ENCODE results near the gene CAMTA1.

The CAMTA1 gene

DNA sequence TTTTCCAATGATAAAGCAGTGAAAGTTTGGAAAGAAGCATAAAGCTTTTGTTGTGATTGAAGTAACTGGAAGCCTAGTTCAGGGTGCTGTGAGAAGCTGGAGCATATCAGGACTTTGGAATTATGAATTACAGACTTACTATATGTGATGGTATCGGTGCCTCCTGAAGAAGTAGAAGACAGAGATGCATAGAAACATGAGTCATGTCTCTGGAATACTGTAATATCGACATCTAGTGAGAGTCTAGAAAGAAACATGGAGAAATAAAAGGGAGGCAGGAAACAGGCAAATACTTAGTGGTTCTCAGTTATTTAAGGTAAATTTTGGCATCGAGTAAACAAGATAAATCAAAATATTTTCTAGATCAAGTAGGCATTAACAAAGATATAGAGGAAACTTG lies 103.0 kb downstream of the CAMTA1 start:
- peak; percentile 71 for ATAC-seq
- TF ChIP-seq, protein P1, sequence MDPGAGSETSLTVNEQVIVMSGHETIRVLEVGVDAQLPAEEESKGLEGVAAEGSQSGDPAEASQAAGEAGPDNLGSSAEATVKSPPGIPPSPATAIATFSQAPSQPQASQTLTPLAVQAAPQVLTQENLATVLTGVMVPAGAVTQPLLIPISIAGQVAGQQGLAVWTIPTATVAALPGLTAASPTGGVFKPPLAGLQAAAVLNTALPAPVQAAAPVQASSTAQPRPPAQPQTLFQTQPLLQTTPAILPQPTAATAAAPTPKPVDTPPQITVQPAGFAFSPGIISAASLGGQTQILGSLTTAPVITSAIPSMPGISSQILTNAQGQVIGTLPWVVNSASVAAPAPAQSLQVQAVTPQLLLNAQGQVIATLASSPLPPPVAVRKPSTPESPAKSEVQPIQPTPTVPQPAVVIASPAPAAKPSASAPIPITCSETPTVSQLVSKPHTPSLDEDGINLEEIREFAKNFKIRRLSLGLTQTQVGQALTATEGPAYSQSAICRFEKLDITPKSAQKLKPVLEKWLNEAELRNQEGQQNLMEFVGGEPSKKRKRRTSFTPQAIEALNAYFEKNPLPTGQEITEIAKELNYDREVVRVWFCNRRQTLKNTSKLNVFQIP (CRISPR knock-in tag; IDR thresholded peaks at IDR 0.05; ENCODE audit: borderline replicate concordance, low read depth), result no peak
- TF ChIP-seq TOX (CRISPR knock-in tag; IDR thresholded peaks at IDR 0.05; ENCODE audit: borderline replicate concordance) (no peak), ZNF8 (CRISPR knock-in tag; IDR thresholded peaks at IDR 0.05) (no peak), ZFP3 (CRISPR knock-in tag; IDR thresholded peaks at IDR 0.05) (no peak), RARB (CRISPR knock-in tag; IDR thresholded peaks at IDR 0.05) (no peak), OSR1 (CRISPR knock-in tag; IDR thresholded peaks at IDR 0.05) (no peak), ZC3H10 (CRISPR knock-in tag; IDR thresholded peaks at IDR 0.05) (no peak), ZNF70 (CRISPR knock-in tag; IDR thresholded peaks at IDR 0.05) (no peak), SNAI2 (CRISPR knock-in tag; IDR thresholded peaks at IDR 0.05) (no peak), ARNTL (CRISPR knock-in tag; IDR thresholded peaks at IDR 0.05; ENCODE audit: borderline replicate concordance, low read depth) (no peak), ESRRG (CRISPR knock-in tag; IDR thresholded peaks at IDR 0.05) (no peak), ISL1 (CRISPR knock-in tag; IDR thresholded peaks at IDR 0.05) (no peak), BACH2 (CRISPR knock-in tag; IDR thresholded peaks at IDR 0.05; ENCODE audit: borderline replicate concordance) (no peak), TCF4 (CRISPR knock-in tag; IDR thresholded peaks at IDR 0.05; ENCODE audit: borderline replicate concordance) (no peak), GLIS3 (CRISPR knock-in tag; IDR thresholded peaks at IDR 0.05) (no peak)
- TF ChIP-seq, protein P2, sequence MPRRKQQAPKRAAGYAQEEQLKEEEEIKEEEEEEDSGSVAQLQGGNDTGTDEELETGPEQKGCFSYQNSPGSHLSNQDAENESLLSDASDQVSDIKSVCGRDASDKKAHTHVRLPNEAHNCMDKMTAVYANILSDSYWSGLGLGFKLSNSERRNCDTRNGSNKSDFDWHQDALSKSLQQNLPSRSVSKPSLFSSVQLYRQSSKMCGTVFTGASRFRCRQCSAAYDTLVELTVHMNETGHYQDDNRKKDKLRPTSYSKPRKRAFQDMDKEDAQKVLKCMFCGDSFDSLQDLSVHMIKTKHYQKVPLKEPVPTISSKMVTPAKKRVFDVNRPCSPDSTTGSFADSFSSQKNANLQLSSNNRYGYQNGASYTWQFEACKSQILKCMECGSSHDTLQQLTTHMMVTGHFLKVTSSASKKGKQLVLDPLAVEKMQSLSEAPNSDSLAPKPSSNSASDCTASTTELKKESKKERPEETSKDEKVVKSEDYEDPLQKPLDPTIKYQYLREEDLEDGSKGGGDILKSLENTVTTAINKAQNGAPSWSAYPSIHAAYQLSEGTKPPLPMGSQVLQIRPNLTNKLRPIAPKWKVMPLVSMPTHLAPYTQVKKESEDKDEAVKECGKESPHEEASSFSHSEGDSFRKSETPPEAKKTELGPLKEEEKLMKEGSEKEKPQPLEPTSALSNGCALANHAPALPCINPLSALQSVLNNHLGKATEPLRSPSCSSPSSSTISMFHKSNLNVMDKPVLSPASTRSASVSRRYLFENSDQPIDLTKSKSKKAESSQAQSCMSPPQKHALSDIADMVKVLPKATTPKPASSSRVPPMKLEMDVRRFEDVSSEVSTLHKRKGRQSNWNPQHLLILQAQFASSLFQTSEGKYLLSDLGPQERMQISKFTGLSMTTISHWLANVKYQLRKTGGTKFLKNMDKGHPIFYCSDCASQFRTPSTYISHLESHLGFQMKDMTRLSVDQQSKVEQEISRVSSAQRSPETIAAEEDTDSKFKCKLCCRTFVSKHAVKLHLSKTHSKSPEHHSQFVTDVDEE (CRISPR knock-in tag; IDR thresholded peaks at IDR 0.05), result no peak
- TF ChIP-seq, protein P3, sequence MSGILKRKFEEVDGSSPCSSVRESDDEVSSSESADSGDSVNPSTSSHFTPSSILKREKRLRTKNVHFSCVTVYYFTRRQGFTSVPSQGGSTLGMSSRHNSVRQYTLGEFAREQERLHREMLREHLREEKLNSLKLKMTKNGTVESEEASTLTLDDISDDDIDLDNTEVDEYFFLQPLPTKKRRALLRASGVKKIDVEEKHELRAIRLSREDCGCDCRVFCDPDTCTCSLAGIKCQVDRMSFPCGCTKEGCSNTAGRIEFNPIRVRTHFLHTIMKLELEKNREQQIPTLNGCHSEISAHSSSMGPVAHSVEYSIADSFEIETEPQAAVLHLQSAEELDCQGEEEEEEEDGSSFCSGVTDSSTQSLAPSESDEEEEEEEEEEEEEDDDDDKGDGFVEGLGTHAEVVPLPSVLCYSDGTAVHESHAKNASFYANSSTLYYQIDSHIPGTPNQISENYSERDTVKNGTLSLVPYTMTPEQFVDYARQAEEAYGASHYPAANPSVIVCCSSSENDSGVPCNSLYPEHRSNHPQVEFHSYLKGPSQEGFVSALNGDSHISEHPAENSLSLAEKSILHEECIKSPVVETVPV (CRISPR knock-in tag; IDR thresholded peaks at IDR 0.05), result no peak

DNA sequence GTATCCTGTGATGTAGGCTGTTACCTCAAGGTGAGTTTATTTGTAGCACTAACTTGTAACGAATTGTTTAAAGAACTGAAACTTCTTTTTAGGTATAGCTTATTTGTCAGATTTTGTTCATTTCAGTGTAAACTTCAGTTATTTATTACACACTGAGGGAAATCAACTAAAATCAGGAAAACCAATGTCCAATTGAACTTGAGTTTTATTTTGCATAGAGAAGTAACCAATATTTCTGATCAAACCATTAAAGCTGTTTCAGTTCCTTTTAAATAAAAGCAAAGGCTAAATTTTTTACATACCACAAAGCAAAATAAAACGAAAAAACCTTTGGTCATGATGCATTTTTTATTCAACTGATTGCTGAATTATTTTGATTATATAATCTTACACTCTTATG lies 103.6 kb downstream of the CAMTA1 start:
- ATAC-seq, result no peak
- TF ChIP-seq ZNF70 (CRISPR knock-in tag; IDR thresholded peaks at IDR 0.05) (no peak), ZNF565 (CRISPR knock-in tag; conservative IDR thresholded peaks at IDR 0.05; ENCODE audit: low read depth) (no peak), SNAI2 (CRISPR knock-in tag; IDR thresholded peaks at IDR 0.05) (no peak), GLIS3 (CRISPR knock-in tag; IDR thresholded peaks at IDR 0.05) (no peak), BACH2 (CRISPR knock-in tag; IDR thresholded peaks at IDR 0.05; ENCODE audit: borderline replicate concordance) (no peak), TOX (CRISPR knock-in tag; IDR thresholded peaks at IDR 0.05; ENCODE audit: borderline replicate concordance) (no peak)
- TF ChIP-seq, protein P3 (CRISPR knock-in tag; IDR thresholded peaks at IDR 0.05), result no peak
- TF ChIP-seq, protein P2 (CRISPR knock-in tag; IDR thresholded peaks at IDR 0.05), result no peak

DNA sequence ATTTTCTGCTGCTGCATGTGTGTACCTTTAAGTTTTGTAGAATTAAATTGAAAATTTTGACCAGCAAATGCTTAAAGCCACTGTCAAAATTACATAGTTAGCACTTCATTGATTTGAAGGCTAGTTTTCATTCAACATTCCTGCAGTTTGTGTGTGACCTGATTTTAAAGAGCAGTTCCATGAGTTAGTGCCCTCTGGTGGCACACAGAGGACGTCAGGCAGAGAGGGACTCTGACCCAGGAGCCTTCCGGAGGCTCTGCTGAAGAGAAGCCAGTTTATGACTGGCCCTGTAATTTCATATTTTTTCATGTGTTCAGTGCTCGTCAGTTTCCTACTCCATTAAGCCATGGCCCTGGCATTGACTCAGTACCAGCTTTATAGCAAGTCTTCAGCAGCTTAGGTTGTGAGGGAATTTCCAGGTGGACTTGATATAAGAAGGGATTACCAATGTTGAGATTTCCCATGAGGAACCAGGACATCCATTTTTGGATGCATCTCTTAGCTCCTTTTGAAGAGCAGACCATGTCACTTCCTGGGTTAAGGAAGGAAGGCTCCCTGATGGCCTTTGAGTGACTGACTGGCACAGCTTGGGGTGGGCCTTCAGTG lies 104.7 kb downstream of the CAMTA1 start:
- ATAC-seq, result peak; percentile 95
- TF ChIP-seq OSR1 (CRISPR knock-in tag; IDR thresholded peaks at IDR 0.05) (no peak), PPARA (CRISPR knock-in tag; IDR thresholded peaks at IDR 0.05; ENCODE audit: borderline replicate concordance) (no peak), GLIS3 (CRISPR knock-in tag; IDR thresholded peaks at IDR 0.05) (no peak)
